Panc1 (cell line): Measurements from ENCODE around the gene KIAA1671. TPM values are rescaled to one million over a fixed set of nuclear protein-coding genes. Genes with fewer than 3 reads are reported as not detected.

Experiments used
- ATAC-seq: fragments of 200-7000 bp; cut with Tn5 transposase; 2 replicates; pipeline ENCODE4 v1.9.1; 2020; ENCODE audit warnings: mild to moderate bottlenecking, moderate library complexity
- BruUV-seq: library from RNA; stranded (reverse); fragments of 400-500 nt; replicated peaks from 2 replicates; lab custom pipeline; 2021; lab: Mats Ljungman, UMichigan
- CTCF ChIA-PET: fragments of 300-600 bp; sonication (Branson Sonifier 250); formaldehyde crosslinking; loops from one replicate; lab custom pipeline; 2022; ENCODE audit warnings: antibody characterized with exemption; lab: Charles Lee
- POLR2A ChIA-PET: fragments of 300-600 bp; sonication (Branson Sonifier 250); formaldehyde crosslinking; loops from one replicate; lab custom pipeline; 2022; ENCODE audit warnings: antibody characterized with exemption; lab: Charles Lee
- DNase-seq: peaks from one replicate; pipeline ENCODE4 v3.0.0-alpha.2; 2010; ENCODE audit warnings: low read depth, low spot score
- H3K27ac ChIP-seq: 2 replicates; pipeline ENCODE4 v1.5.1; 2011; ENCODE audit warnings: mild to moderate bottlenecking, low read length, inconsistent platforms
- H3K27me3 ChIP-seq: fragments of 200-500 bp; sonication (Bioruptor generic); 2 replicates; pipeline ENCODE4 v1.6.0; 2014; ENCODE audit warnings: low read length, inconsistent platforms; ENCODE audit not compliant: control insufficient read depth, insufficient read depth
- H3K36me3 ChIP-seq: fragments of 200-500 bp; sonication (Bioruptor generic); 2 replicates; pipeline ENCODE4 v1.5.1; 2014; ENCODE audit warnings: inconsistent platforms, mild to moderate bottlenecking, low read length, moderate library complexity; ENCODE audit not compliant: control insufficient read depth, insufficient read depth
- H3K4me1 ChIP-seq: 2 replicates; pipeline ENCODE4 v1.5.1; 2011; ENCODE audit warnings: inconsistent platforms, mild to moderate bottlenecking, low read length, moderate library complexity; ENCODE audit not compliant: control insufficient read depth, insufficient read depth
- H3K4me3 ChIP-seq, 2 experiments: 2 replicates each; pipeline ENCODE4 v1.5.1; 2011 to 2012; ENCODE audit warnings: low read depth in 2 of 2, low read length in 2 of 2, mild to moderate bottlenecking in 2 of 2, inconsistent platforms in 1 of 2, moderate library complexity in 1 of 2
- H3K9me3 ChIP-seq: fragments of 200-500 bp; sonication (Bioruptor generic); 2 replicates; pipeline ENCODE4 v1.5.1; 2014; ENCODE audit warnings: low read depth, mild to moderate bottlenecking, inconsistent platforms, low read length, moderate library complexity; ENCODE audit not compliant: control insufficient read depth, insufficient read depth
- CTCF ChIP-seq: fragments of 450-650 bp; IDR thresholded peaks from 2 replicates; pipeline ENCODE4 v1.5.1; 2017; ENCODE audit warnings: mild to moderate bottlenecking
- POLR2AphosphoS5 ChIP-seq: IDR thresholded peaks from 2 replicates; pipeline ENCODE4 v1.6.1; 2012; ENCODE audit warnings: mild to moderate bottlenecking, low read depth, low read length, moderate library complexity
- SIN3A ChIP-seq: IDR thresholded peaks from 2 replicates; pipeline ENCODE4 v1.6.1; 2012; ENCODE audit warnings: low read depth, mild to moderate bottlenecking, low read length, moderate library complexity, borderline replicate concordance; ENCODE audit not compliant: insufficient read depth
- TCF7L2 ChIP-seq: IDR thresholded peaks from 2 replicates; pipeline ENCODE4 v1.6.1; 2011; ENCODE audit warnings: mild to moderate bottlenecking, low read depth, low read length, inconsistent platforms
- in situ Hi-C: cut with HindIII; loops from 2 replicates; pipeline ENCODE4 v1.10.0; 2016; ENCODE audit warnings: low sequenced_read_pairs, low pct_unique_long_range_greater_than_20kb
- intact Hi-C: fragments of 100-400 bp; cut with micrococcal nuclease; formaldehyde crosslinking; loops from one replicate; pipeline ENCODE4 v1.10.0; 2022; ENCODE audit not compliant: unreplicated experiment
- total RNA-seq: library from RNA; stranded (reverse); gene quantifications from one replicate; pipeline ENCODE4 v1.2.1, GENCODE V29; 2021; ENCODE audit not compliant: unreplicated experiment
- TF ChIP-seq, protein P1 (sequence below), 2 experiments: IDR thresholded peaks; 2 replicates each; pipeline ENCODE4 v1.6.1; 2011 to 2012; ENCODE audit warnings: low read depth in 2 of 2, control low read depth in 1 of 2, low read length in 1 of 2, mild to moderate bottlenecking in 1 of 2, moderate library complexity in 1 of 2; ENCODE audit not compliant: insufficient read depth in 1 of 2

The KIAA1671 gene
- total RNA-seq, 1 experiment from 2014 or later: 48.1 TPM

DNA sequence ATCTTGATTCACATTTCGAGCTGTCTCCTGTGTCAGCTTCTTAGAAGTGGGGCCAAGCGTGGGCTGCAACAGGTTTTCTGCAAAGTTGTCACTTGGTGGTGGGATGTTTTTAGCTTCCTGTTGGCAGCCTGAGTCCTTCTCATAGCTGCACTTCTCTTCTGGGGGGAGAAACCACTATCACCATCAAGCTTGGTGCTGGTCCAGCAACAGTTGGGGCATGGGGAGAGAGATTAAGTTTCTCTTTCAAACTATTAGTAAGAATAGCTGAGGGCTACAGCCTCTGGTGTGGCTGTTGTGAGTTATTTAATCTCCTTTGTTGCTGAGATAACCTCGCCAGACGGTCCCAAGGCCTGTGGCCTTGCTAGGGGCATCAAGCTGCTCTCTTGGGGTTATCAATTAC lies 123.8 kb downstream of the KIAA1671 start:
- no peaks in the 10 kb centered on the region for H3K9me3 ChIP-seq
- no peaks in the 10 kb centered on the region for H3K27me3 ChIP-seq
- no peak overlapping the region for H3K27ac ChIP-seq
- DNase-seq (no peak), ATAC-seq (no peak)
- no peaks in the 10 kb centered on the region for H3K4me1 ChIP-seq
- H3K36me3 ChIP-seq: no peaks in the 10 kb centered on the region
- POLR2A ChIA-PET: no interaction called here
- no peak overlapping the region for H3K4me3 ChIP-seq
- CTCF ChIA-PET: no interaction called here
- in situ Hi-C loops: no loop called here
- no peak for TF ChIP-seq POLR2AphosphoS5
- TF ChIP-seq, protein P1, sequence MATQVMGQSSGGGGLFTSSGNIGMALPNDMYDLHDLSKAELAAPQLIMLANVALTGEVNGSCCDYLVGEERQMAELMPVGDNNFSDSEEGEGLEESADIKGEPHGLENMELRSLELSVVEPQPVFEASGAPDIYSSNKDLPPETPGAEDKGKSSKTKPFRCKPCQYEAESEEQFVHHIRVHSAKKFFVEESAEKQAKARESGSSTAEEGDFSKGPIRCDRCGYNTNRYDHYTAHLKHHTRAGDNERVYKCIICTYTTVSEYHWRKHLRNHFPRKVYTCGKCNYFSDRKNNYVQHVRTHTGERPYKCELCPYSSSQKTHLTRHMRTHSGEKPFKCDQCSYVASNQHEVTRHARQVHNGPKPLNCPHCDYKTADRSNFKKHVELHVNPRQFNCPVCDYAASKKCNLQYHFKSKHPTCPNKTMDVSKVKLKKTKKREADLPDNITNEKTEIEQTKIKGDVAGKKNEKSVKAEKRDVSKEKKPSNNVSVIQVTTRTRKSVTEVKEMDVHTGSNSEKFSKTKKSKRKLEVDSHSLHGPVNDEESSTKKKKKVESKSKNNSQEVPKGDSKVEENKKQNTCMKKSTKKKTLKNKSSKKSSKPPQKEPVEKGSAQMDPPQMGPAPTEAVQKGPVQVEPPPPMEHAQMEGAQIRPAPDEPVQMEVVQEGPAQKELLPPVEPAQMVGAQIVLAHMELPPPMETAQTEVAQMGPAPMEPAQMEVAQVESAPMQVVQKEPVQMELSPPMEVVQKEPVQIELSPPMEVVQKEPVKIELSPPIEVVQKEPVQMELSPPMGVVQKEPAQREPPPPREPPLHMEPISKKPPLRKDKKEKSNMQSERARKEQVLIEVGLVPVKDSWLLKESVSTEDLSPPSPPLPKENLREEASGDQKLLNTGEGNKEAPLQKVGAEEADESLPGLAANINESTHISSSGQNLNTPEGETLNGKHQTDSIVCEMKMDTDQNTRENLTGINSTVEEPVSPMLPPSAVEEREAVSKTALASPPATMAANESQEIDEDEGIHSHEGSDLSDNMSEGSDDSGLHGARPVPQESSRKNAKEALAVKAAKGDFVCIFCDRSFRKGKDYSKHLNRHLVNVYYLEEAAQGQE (IDR thresholded peaks at IDR 0.05; ENCODE audit: insufficient read depth in 1 of 2, low read depth in 2 of 2, low read length in 1 of 2): no peak
- no peak for TF ChIP-seq CTCF
- no peak for TF ChIP-seq TCF7L2
- no peak for TF ChIP-seq SIN3A
- no TSS peak for BruUV-seq
- intact Hi-C loops: no loop called here

- ATAC-seq (no peak), DNase-seq (no peak)
- CTCF ChIA-PET: no interaction called here
- no TSS peak for BruUV-seq
- H3K36me3 ChIP-seq: no peaks in the 10 kb centered on the region
- no peaks in the 10 kb centered on the region for H3K4me1 ChIP-seq
- TF ChIP-seq, protein P1 (IDR thresholded peaks at IDR 0.05; ENCODE audit: insufficient read depth in 1 of 2, low read depth in 2 of 2, low read length in 1 of 2): no peak
- TF ChIP-seq TCF7L2 (no peak), SIN3A (no peak), POLR2AphosphoS5 (no peak), CTCF (no peak)
- H3K4me3 ChIP-seq: no peak overlapping the region
- intact Hi-C loops: no loop called here
- no peaks in the 10 kb centered on the region for H3K27me3 ChIP-seq
- H3K27ac ChIP-seq: no peak overlapping the region
- POLR2A ChIA-PET: no interaction called here
- H3K9me3 ChIP-seq: no peaks in the 10 kb centered on the region
- in situ Hi-C loops: no loop called here
Observed at GRCh38 chr22:25077056-25077455, 124.5 kb downstream of the KIAA1671 start.
